GM18951 (cell line): ENCODE data around the gene IGFLR1.

Experiments used
- POLR2A ChIP-seq: IDR thresholded peaks from 4 replicates; pipeline ENCODE4 v1.6.1; 2011; ENCODE audit warnings: mild to moderate bottlenecking; ENCODE audit not compliant: insufficient read length, insufficient read depth; ENCODE audit errors: extremely low read depth
- in situ Hi-C: fragments of 300-500 bp; cut with MboI; formaldehyde crosslinking; loops from one replicate; pipeline ENCODE4 v1.12.0; 2022; ENCODE audit warnings: low sequenced_read_pairs, mixed read lengths, inconsistent platforms; ENCODE audit not compliant: unreplicated experiment

Gene IGFLR1

GRCh38 chr19:35746087-35746462 lies 3.8 kb upstream of the IGFLR1 start:
- in situ Hi-C loops: no loop called here
- TF ChIP-seq POLR2A: no peak

- TF ChIP-seq POLR2A: peak; percentile 41
- in situ Hi-C loops: no loop called here
These were observed 3.3 kb upstream of the IGFLR1 start, which contains the start of the genes PSENEN and U2AF1L4 for GRCh38 chr19:35745328-35746086. Gene PSENEN, plus strand, starts transcription at chr19:35745651. Its CDS starts 280 bp downstream, at chr19:35745931. Gene U2AF1L4, minus strand, starts transcription at chr19:35745418. Its CDS starts 27 bp downstream, at chr19:35745391.

GRCh38 chr19:35744430-35745327 lies 2.4 kb upstream of the IGFLR1 start:
- TF ChIP-seq POLR2A: peak; percentile 79
- in situ Hi-C loops: no loop called here

GRCh38 chr19:35743640-35744429 lies 1.6 kb upstream of the IGFLR1 start:
- no peak for TF ChIP-seq POLR2A
- in situ Hi-C loops: no loop called here

- in situ Hi-C loops: no loop called here
- no peak for TF ChIP-seq POLR2A
These were observed 1.1 kb downstream of the IGFLR1 start for GRCh38 chr19:35741203-35741515.

- in situ Hi-C loops: no loop called here
- TF ChIP-seq POLR2A: peak; percentile 74
These were observed 1.6 kb downstream of the IGFLR1 start for GRCh38 chr19:35740423-35741202.

- in situ Hi-C loops: no loop called here
- no peak for TF ChIP-seq POLR2A
These were observed 2.2 kb downstream of the IGFLR1 start for GRCh38 chr19:35740108-35740422.

- no peak for TF ChIP-seq POLR2A
- in situ Hi-C loops: no loop called here
These were observed 2.8 kb downstream of the IGFLR1 start for GRCh38 chr19:35739275-35740107.

GRCh38 chr19:35738887-35739229 lies 3.4 kb downstream of the IGFLR1 start:
- in situ Hi-C loops: no loop called here
- TF ChIP-seq POLR2A: no peak

GRCh38 chr19:35738021-35738886 lies 4.0 kb downstream of the IGFLR1 start:
- in situ Hi-C loops: no loop called here
- TF ChIP-seq POLR2A: no peak

GRCh38 chr19:35736913-35737886 lies 5.1 kb downstream of the IGFLR1 start:
- peak; percentile 10 for TF ChIP-seq POLR2A
- in situ Hi-C loops: no loop called here
